ENCODE data around the gene PODXL2.
A peak's percentile ranks its signal among the peaks of the same experiment; 100 is the strongest.
"Not testable (repeated sequence)": the region's sequence is repeated elsewhere in the genome, so short reads cannot be mapped to it uniquely, and the experiment has no call there.

The PODXL2 gene

DNA sequence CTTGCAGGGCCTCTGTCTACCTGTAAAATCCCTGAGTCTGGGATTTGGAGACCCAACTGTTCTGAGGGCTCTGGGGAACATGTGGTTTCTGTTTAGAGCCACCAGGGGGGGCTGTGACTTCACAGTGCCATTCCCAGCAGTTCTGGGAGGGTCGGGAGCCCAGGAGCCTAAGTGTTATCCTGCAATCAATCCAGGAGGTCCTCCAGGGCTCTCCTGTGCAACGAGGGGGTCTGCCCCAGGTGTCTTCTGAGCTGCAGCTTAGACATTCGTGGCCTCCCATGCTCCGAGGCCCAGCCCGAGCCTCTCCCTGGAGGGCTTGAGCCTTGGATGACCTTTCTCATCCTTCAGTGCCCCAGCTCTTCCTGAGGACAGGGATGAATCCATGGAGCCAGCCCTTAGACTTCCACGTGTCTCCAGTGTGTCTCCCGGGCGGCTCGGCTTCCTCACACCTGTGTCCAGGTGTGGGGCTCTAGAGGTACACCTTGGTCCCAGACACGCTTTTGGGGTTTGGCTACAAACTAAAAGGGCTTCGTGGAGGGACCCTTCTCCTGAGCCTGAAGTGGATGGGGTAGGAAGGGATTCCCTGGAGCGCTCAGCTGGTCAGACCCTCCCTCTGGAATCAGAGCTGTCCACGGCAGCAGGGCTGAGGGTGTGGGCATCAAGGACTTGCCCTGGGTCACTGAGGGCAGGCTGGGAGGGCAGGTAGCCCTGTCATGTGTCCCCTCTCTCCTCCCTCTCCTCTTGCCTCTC, 23.4 kb downstream of the PODXL2 start:
- FAIRE-seq (peak; percentile 56), DNase-seq (ENCODE audit: insufficient read length, low spot score) (peak; percentile 61)
- no peak for TF ChIP-seq PAX5 (IDR thresholded peaks at IDR 0.05; ENCODE audit: insufficient read depth, low read length, severe bottlenecking)

DNA sequence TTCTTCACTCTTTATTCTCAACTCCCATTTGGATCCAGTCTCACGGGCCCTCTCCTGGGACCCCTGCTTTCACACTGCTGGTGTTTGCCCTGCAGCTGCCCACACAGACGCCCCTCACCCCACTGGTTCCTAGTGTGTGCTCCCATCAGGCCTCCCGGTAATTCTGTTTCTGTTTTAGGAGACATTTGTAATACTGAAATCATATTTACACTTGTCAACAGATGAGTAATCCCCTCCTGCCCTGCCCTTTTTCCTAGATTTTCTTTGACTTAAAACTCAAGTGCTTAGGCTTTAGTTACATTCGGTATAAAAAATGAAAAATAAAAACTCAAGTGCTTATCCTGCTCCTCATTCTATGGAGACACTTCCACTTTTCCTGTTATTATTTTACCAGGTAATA, 25.4 kb downstream of the PODXL2 start:
- FAIRE-seq (no peak), DNase-seq (ENCODE audit: insufficient read length, low spot score) (no peak)
- TF ChIP-seq POLR2AphosphoS5 (IDR thresholded peaks at IDR 0.05; ENCODE audit: low read depth, low read length) (no peak), PAX5 (IDR thresholded peaks at IDR 0.05; ENCODE audit: insufficient read depth, low read length, severe bottlenecking) (no peak), POLR2A (IDR thresholded peaks at IDR 0.05; ENCODE audit: low read depth, low read length) (no peak), TAF1 (IDR thresholded peaks at IDR 0.05; ENCODE audit: low read depth, low read length) (no peak), POU2F2 (IDR thresholded peaks at IDR 0.05; ENCODE audit: low read depth, low read length) (no peak), SPI1 (IDR thresholded peaks at IDR 0.05; ENCODE audit: low read depth, low read length) (no peak)

DNA sequence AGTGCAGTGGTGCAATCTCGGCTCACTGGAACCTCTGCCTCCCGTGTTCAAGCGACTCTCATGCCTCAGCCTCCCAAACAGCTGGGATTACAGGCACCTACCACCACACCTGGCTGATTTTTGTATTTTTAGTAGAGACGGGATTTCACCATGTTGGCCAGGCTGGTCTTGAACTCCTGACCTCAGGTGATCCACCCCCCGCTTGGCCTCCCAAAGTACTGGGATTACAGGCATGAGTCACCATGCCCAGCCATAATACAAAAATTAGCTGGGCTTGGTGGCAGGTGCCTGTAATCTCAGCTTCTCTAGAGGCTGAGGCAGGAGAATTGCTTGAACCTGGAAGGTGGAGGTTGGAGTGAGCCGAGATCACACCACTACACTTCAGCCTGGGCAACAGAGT, 26.0 kb downstream of the PODXL2 start:
- DNase-seq (ENCODE audit: insufficient read length, low spot score); FAIRE-seq: not testable (repeated sequence)

GRCh38 chr3:127655641-127656040, 26.7 kb downstream of the PODXL2 start:
- no peak for TF ChIP-seq POU2F2 (IDR thresholded peaks at IDR 0.05; ENCODE audit: low read depth, low read length)
- TF ChIP-seq SPI1 (IDR thresholded peaks at IDR 0.05; ENCODE audit: low read depth, low read length) = no peak
- TF ChIP-seq POLR2AphosphoS5 (IDR thresholded peaks at IDR 0.05; ENCODE audit: low read depth, low read length) = no peak
- TF ChIP-seq POLR2A (IDR thresholded peaks at IDR 0.05; ENCODE audit: low read depth, low read length) = no peak
- no peak for TF ChIP-seq TAF1 (IDR thresholded peaks at IDR 0.05; ENCODE audit: low read depth, low read length)
- TF ChIP-seq PAX5 (IDR thresholded peaks at IDR 0.05; ENCODE audit: insufficient read depth, low read length, severe bottlenecking) = no peak
- DNase-seq (ENCODE audit: insufficient read length, low spot score) (no peak), FAIRE-seq (no peak)

DNA sequence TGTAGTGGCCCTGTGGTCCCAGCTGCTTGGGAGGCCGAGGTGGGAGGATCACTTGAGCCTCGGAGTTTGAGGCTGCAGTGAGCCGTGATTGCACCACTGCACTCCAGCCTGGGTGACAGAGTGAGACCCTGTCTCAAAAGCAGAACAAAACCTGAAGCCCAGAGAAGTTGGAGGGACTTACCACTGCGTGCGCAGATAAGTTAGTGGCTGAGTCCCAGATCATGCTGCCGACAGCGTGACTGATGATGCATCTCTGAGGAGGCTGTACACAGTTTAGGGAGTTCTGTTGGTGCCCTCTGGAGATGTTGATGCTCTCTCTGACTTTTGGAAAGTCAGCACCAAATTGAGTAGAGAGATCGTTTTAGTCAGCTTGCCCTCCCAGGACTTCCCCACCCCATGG, 27.9 kb downstream of the PODXL2 start:
- TF ChIP-seq POLR2AphosphoS5 (IDR thresholded peaks at IDR 0.05; ENCODE audit: low read depth, low read length) (no peak), SPI1 (IDR thresholded peaks at IDR 0.05; ENCODE audit: low read depth, low read length) (no peak), TAF1 (IDR thresholded peaks at IDR 0.05; ENCODE audit: low read depth, low read length) (no peak), POLR2A (IDR thresholded peaks at IDR 0.05; ENCODE audit: low read depth, low read length) (no peak), PAX5 (IDR thresholded peaks at IDR 0.05; ENCODE audit: insufficient read depth, low read length, severe bottlenecking) (no peak), POU2F2 (IDR thresholded peaks at IDR 0.05; ENCODE audit: low read depth, low read length) (no peak)
- no peak for FAIRE-seq
- DNase-seq (ENCODE audit: insufficient read length, low spot score) = no peak

GRCh38 chr3:127658234-127658633, 29.2 kb downstream of the PODXL2 start:
- FAIRE-seq (no peak), DNase-seq (ENCODE audit: insufficient read length, low spot score) (no peak)
- TF ChIP-seq POLR2AphosphoS5 (IDR thresholded peaks at IDR 0.05; ENCODE audit: low read depth, low read length) (no peak), SPI1 (IDR thresholded peaks at IDR 0.05; ENCODE audit: low read depth, low read length) (no peak), TAF1 (IDR thresholded peaks at IDR 0.05; ENCODE audit: low read depth, low read length) (no peak), POLR2A (IDR thresholded peaks at IDR 0.05; ENCODE audit: low read depth, low read length) (no peak), POU2F2 (IDR thresholded peaks at IDR 0.05; ENCODE audit: low read depth, low read length) (no peak), PAX5 (IDR thresholded peaks at IDR 0.05; ENCODE audit: insufficient read depth, low read length, severe bottlenecking) (no peak)

DNA sequence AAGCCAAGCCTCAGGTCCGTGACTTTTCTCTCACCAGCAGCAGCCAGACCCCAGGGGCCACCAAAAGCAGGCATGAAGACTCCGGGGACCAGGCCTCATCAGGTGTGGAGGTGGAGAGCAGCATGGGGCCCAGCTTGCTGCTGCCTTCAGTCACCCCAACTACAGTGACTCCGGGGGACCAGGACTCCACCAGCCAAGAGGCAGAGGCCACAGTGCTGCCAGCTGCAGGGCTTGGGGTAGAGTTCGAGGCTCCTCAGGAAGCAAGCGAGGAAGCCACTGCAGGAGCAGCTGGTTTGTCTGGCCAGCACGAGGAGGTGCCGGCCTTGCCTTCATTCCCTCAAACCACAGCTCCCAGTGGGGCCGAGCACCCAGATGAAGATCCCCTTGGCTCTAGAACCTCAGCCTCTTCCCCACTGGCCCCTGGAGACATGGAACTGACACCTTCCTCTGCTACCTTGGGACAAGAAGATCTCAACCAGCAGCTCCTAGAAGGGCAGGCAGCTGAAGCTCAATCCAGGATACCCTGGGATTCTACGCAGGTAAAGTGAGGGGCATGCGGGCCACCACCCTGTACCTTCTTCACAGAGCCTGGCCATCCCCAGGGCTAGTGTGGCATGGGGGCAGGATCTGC, 31.8 kb downstream of the PODXL2 start:
- no peak for DNase-seq (ENCODE audit: insufficient read length, low spot score)
- no peak for FAIRE-seq
- TF ChIP-seq TAF1 (IDR thresholded peaks at IDR 0.05; ENCODE audit: low read depth, low read length) (no peak), POLR2AphosphoS5 (IDR thresholded peaks at IDR 0.05; ENCODE audit: low read depth, low read length) (no peak), POU2F2 (IDR thresholded peaks at IDR 0.05; ENCODE audit: low read depth, low read length) (no peak), PAX5 (IDR thresholded peaks at IDR 0.05; ENCODE audit: insufficient read depth, low read length, severe bottlenecking) (no peak), POLR2A (IDR thresholded peaks at IDR 0.05; ENCODE audit: low read depth, low read length) (no peak)

GRCh38 chr3:127661600-127661999, 32.6 kb downstream of the PODXL2 start:
- TF ChIP-seq SPI1 (IDR thresholded peaks at IDR 0.05; ENCODE audit: low read depth, low read length) (no peak), POLR2AphosphoS5 (IDR thresholded peaks at IDR 0.05; ENCODE audit: low read depth, low read length) (no peak), TAF1 (IDR thresholded peaks at IDR 0.05; ENCODE audit: low read depth, low read length) (no peak), POLR2A (IDR thresholded peaks at IDR 0.05; ENCODE audit: low read depth, low read length) (no peak), PAX5 (IDR thresholded peaks at IDR 0.05; ENCODE audit: insufficient read depth, low read length, severe bottlenecking) (no peak), POU2F2 (IDR thresholded peaks at IDR 0.05; ENCODE audit: low read depth, low read length) (no peak)
- FAIRE-seq = no peak
- DNase-seq (ENCODE audit: insufficient read length, low spot score) = no peak

DNA sequence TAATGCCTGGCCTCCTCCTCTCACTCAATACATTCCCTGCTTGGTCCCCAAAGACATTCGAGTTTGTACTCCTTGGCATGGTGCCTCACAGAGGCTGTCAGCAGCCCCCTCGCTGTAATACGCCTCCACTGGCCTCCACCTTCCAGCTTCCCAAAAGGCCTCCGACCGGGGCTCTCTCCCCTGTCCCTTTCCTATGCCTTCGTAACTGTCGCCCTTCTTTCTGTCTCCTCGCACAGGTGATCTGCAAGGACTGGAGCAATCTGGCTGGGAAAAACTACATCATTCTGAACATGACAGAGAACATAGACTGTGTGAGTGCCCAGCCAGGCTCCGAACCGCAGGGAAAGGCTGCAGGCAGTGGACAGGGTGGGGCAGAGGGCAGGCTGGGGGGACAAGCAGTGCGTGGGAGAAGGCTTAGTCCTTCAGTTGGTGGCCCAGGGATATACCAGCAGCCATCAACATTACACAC, 33.0 kb downstream of the PODXL2 start:
- no peak for DNase-seq (ENCODE audit: insufficient read length, low spot score)
- no peak for FAIRE-seq
- TF ChIP-seq POLR2AphosphoS5 (IDR thresholded peaks at IDR 0.05; ENCODE audit: low read depth, low read length) (no peak), POU2F2 (IDR thresholded peaks at IDR 0.05; ENCODE audit: low read depth, low read length) (no peak), SPI1 (IDR thresholded peaks at IDR 0.05; ENCODE audit: low read depth, low read length) (no peak), POLR2A (IDR thresholded peaks at IDR 0.05; ENCODE audit: low read depth, low read length) (no peak)

- no peak for DNase-seq (ENCODE audit: insufficient read length, low spot score)
- TF ChIP-seq PAX5 (IDR thresholded peaks at IDR 0.05; ENCODE audit: insufficient read depth, low read length, severe bottlenecking) = no peak
- no peak for FAIRE-seq
These were observed 34.2 kb downstream of the PODXL2 start for GRCh38 chr3:127663151-127663550.
